HEK293 (cell line): ENCODE data around the gene GP1BB.

ENCODE experiments used
- BCL11A ChIP-seq: fragments of 450-650 bp; formaldehyde crosslinking; IDR thresholded peaks from 2 replicates; pipeline ENCODE4 v1.5.1; 2016; ENCODE audit warnings: low read depth, missing biosample characterization, missing genetic modification characterization
- SP2 ChIP-seq: fragments of 450-650 bp; formaldehyde crosslinking; IDR thresholded peaks from 2 replicates; pipeline ENCODE4 v1.5.1; 2016; ENCODE audit warnings: missing biosample characterization, missing genetic modification characterization
- ZNF155 ChIP-seq: fragments of 450-650 bp; formaldehyde crosslinking; IDR thresholded peaks from 2 replicates; pipeline ENCODE4 v1.5.1; 2016; ENCODE audit warnings: missing biosample characterization, missing genetic modification characterization
- ZNF292 ChIP-seq: fragments of 450-650 bp; formaldehyde crosslinking; IDR thresholded peaks from 2 replicates; pipeline ENCODE4 v1.5.1; 2016; ENCODE audit warnings: low read depth, missing biosample characterization, missing genetic modification characterization, borderline replicate concordance
- ZNF302 ChIP-seq: fragments of 450-650 bp; formaldehyde crosslinking; IDR thresholded peaks from 2 replicates; pipeline ENCODE4 v1.5.1; 2016; ENCODE audit warnings: missing biosample characterization, missing genetic modification characterization, low read depth
- ZNF37A ChIP-seq: fragments of 450-650 bp; IDR thresholded peaks from 2 replicates; pipeline ENCODE4 v1.5.1; 2018; ENCODE audit warnings: missing biosample characterization, missing genetic modification characterization
- ZNF416 ChIP-seq: fragments of 450-650 bp; formaldehyde crosslinking; IDR thresholded peaks from 2 replicates; pipeline ENCODE4 v1.5.1; 2016; ENCODE audit warnings: missing biosample characterization, missing genetic modification characterization
- ZNF664 ChIP-seq: fragments of 450-650 bp; formaldehyde crosslinking; IDR thresholded peaks from 2 replicates; pipeline ENCODE4 v1.5.1; 2016; ENCODE audit warnings: missing biosample characterization, missing genetic modification characterization
- TF ChIP-seq, protein P1 (sequence below): fragments of 450-650 bp; formaldehyde crosslinking; IDR thresholded peaks from 2 replicates; pipeline ENCODE4 v1.5.1; 2016; ENCODE audit warnings: missing biosample characterization, missing genetic modification characterization
- TF ChIP-seq, protein P2 (sequence below): fragments of 450-650 bp; formaldehyde crosslinking; IDR thresholded peaks from 2 replicates; pipeline ENCODE4 v1.5.1; 2016; ENCODE audit warnings: missing biosample characterization, missing genetic modification characterization
- TF ChIP-seq, protein P3 (sequence below): fragments of 450-650 bp; formaldehyde crosslinking; IDR thresholded peaks from 2 replicates; pipeline ENCODE4 v1.5.1; 2016; ENCODE audit warnings: missing biosample characterization, missing genetic modification characterization

DNA sequence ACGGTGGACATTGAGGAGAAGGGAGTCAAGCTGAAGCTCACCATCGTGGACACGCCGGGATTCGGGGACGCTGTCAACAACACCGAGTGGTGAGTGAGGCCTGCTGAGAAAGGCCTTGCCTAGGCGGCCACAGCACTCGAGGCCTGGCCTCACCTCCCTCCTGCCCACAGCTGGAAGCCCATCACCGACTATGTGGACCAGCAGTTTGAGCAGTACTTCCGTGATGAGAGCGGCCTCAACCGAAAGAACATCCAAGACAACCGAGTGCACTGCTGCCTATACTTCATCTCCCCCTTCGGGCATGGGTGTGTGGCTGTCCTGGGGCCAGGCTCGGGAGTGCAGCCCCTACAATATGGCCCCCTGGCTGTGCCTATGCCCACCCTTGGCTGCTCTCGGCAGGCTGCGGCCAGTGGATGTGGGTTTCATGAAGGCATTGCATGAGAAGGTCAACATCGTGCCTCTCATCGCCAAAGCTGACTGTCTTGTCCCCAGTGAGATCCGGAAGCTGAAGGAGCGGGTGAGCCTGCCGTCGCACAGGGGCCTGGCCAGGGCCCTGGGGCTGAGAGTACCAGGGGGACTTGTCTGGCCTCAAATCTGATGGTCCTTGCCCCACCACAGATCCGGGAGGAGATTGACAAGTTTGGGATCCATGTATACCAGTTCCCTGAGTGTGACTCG lies 3.0 kb upstream of the GP1BB start:
- TF ChIP-seq, protein P1, sequence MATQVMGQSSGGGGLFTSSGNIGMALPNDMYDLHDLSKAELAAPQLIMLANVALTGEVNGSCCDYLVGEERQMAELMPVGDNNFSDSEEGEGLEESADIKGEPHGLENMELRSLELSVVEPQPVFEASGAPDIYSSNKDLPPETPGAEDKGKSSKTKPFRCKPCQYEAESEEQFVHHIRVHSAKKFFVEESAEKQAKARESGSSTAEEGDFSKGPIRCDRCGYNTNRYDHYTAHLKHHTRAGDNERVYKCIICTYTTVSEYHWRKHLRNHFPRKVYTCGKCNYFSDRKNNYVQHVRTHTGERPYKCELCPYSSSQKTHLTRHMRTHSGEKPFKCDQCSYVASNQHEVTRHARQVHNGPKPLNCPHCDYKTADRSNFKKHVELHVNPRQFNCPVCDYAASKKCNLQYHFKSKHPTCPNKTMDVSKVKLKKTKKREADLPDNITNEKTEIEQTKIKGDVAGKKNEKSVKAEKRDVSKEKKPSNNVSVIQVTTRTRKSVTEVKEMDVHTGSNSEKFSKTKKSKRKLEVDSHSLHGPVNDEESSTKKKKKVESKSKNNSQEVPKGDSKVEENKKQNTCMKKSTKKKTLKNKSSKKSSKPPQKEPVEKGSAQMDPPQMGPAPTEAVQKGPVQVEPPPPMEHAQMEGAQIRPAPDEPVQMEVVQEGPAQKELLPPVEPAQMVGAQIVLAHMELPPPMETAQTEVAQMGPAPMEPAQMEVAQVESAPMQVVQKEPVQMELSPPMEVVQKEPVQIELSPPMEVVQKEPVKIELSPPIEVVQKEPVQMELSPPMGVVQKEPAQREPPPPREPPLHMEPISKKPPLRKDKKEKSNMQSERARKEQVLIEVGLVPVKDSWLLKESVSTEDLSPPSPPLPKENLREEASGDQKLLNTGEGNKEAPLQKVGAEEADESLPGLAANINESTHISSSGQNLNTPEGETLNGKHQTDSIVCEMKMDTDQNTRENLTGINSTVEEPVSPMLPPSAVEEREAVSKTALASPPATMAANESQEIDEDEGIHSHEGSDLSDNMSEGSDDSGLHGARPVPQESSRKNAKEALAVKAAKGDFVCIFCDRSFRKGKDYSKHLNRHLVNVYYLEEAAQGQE (tag by site-specific recombination), result no peak
- TF ChIP-seq, protein P2, sequence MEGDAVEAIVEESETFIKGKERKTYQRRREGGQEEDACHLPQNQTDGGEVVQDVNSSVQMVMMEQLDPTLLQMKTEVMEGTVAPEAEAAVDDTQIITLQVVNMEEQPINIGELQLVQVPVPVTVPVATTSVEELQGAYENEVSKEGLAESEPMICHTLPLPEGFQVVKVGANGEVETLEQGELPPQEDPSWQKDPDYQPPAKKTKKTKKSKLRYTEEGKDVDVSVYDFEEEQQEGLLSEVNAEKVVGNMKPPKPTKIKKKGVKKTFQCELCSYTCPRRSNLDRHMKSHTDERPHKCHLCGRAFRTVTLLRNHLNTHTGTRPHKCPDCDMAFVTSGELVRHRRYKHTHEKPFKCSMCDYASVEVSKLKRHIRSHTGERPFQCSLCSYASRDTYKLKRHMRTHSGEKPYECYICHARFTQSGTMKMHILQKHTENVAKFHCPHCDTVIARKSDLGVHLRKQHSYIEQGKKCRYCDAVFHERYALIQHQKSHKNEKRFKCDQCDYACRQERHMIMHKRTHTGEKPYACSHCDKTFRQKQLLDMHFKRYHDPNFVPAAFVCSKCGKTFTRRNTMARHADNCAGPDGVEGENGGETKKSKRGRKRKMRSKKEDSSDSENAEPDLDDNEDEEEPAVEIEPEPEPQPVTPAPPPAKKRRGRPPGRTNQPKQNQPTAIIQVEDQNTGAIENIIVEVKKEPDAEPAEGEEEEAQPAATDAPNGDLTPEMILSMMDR (tag by site-specific recombination), result no peak
- TF ChIP-seq ZNF155 (tag by site-specific recombination), result no peak
- TF ChIP-seq, protein P3, sequence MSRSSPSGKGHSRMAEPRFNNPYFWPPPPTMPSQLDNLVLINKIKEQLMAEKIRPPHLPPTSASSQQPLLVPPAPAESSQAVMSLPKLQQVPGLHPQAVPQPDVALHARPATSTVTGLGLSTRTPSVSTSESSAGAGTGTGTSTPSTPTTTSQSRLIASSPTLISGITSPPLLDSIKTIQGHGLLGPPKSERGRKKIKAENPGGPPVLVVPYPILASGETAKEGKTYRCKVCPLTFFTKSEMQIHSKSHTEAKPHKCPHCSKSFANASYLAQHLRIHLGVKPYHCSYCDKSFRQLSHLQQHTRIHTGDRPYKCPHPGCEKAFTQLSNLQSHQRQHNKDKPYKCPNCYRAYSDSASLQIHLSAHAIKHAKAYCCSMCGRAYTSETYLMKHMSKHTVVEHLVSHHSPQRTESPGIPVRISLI (tag by site-specific recombination), result no peak
- TF ChIP-seq BCL11A (tag by site-specific recombination), result no peak
- TF ChIP-seq ZNF37A (tag by site-specific recombination), result no peak
- TF ChIP-seq ZNF416 (tag by site-specific recombination), result no peak
- TF ChIP-seq SP2, result no peak
- no peak for TF ChIP-seq ZNF664
- no peak for TF ChIP-seq ZNF302 (tag by site-specific recombination)
- no peak for TF ChIP-seq ZNF292
